Mesendoderm (in vitro differentiated cells): ENCODE measurements around the gene TMEM191B.
"Not testable (repeated sequence)": the region's sequence is repeated elsewhere in the genome, so short reads cannot be mapped to it uniquely, and the experiment has no call there.

ENCODE experiments used
- DNase-seq: peaks from one replicate; pipeline ENCODE4 v3.0.0; 2013
- H2AK5ac ChIP-seq: 2 replicates; pipeline ENCODE4 v1.6.1; 2013; ENCODE audit warnings: low read length, inconsistent platforms
- H2BK120ac ChIP-seq: 2 replicates; pipeline ENCODE4 v1.6.1; 2013; ENCODE audit warnings: low read depth, mild to moderate bottlenecking, low read length, moderate library complexity, mixed read lengths
- H2BK15ac ChIP-seq: replicated peaks from 2 replicates; pipeline ENCODE4 v1.6.1; 2013; ENCODE audit warnings: low read depth, mild to moderate bottlenecking, moderate library complexity
- H2BK5ac ChIP-seq: 2 replicates; pipeline ENCODE4 v1.6.1; 2013; ENCODE audit warnings: low read length, inconsistent platforms
- H3K18ac ChIP-seq: 2 replicates; pipeline ENCODE4 v1.6.1; 2013; ENCODE audit warnings: mild to moderate bottlenecking, low read length, mixed read lengths
- H3K23ac ChIP-seq: one replicate; pipeline ENCODE4 v1.6.1; 2013; ENCODE audit warnings: low read length
- H3K27ac ChIP-seq: 2 replicates; pipeline ENCODE4 v1.5.1; 2013; ENCODE audit warnings: low read depth, mild to moderate bottlenecking, inconsistent platforms, low read length, moderate library complexity
- H3K27me3 ChIP-seq: 2 replicates; pipeline ENCODE4 v1.6.1; 2013; ENCODE audit warnings: low read length, control low read depth, mild to moderate bottlenecking, inconsistent platforms; ENCODE audit not compliant: insufficient read depth, poor library complexity
- H3K36me3 ChIP-seq: 2 replicates; pipeline ENCODE4 v1.6.1; 2013; ENCODE audit warnings: low read length, inconsistent platforms; ENCODE audit not compliant: control insufficient read depth, insufficient read depth
- H3K4ac ChIP-seq: one replicate; pipeline ENCODE4 v1.6.1; 2013; ENCODE audit warnings: low read depth, mild to moderate bottlenecking, low read length, moderate library complexity
- H3K4me1 ChIP-seq: 2 replicates; pipeline ENCODE4 v1.6.1; 2013; ENCODE audit warnings: low read depth, low read length, inconsistent platforms; ENCODE audit not compliant: control insufficient read depth
- H3K4me2 ChIP-seq: 2 replicates; pipeline ENCODE4 v1.6.1; 2013; ENCODE audit warnings: low read length
- H3K4me3 ChIP-seq: 2 replicates; pipeline ENCODE4 v1.5.1; 2013; ENCODE audit warnings: mild to moderate bottlenecking, low read length
- H3K56ac ChIP-seq: one replicate; pipeline ENCODE4 v1.6.1; 2013; ENCODE audit warnings: low read length
- H3K79me1 ChIP-seq: 2 replicates; pipeline ENCODE4 v1.6.1; 2013; ENCODE audit warnings: low read length, inconsistent platforms
- H3K79me2 ChIP-seq: 2 replicates; pipeline ENCODE4 v1.6.1; 2013; ENCODE audit warnings: mild to moderate bottlenecking, low read length; ENCODE audit not compliant: control insufficient read depth, insufficient read depth
- H3K9ac ChIP-seq: 2 replicates; pipeline ENCODE4 v1.6.1; 2013; ENCODE audit warnings: low read length, inconsistent platforms
- H4K5ac ChIP-seq: one replicate; pipeline ENCODE4 v1.6.1; 2013; ENCODE audit warnings: low read length
- H4K8ac ChIP-seq: one replicate; pipeline ENCODE4 v1.6.1; 2013; ENCODE audit warnings: low read depth, mild to moderate bottlenecking, control low read depth, low read length, moderate library complexity
- WGBS: extraction: QIAGEN DNeasy Blood & Tissue Kit; methylation state at CpG from one replicate; pipeline ENCODE4 v1.1.7; 2013; ENCODE audit warnings: low lambda C conversion rate, missing lambda C conversion rate; ENCODE audit not compliant: insufficient coverage; ENCODE audit errors: extremely low coverage; 5-methylcytosine and 5-hydroxymethylcytosine counted together

Gene TMEM191B

GRCh38 chr22:18552839-18553597, 25.4 kb downstream of the TMEM191B start:
- H3K23ac ChIP-seq, H3K9ac ChIP-seq, H3K18ac ChIP-seq, H3K4me2 ChIP-seq, H2BK120ac ChIP-seq, H3K4me1 ChIP-seq, H3K79me2 ChIP-seq, H2BK5ac ChIP-seq, H3K4ac ChIP-seq, H3K27me3 ChIP-seq, H4K8ac ChIP-seq, H3K56ac ChIP-seq, DNase-seq, H3K36me3 ChIP-seq, H2BK15ac ChIP-seq, H3K4me3 ChIP-seq, H4K5ac ChIP-seq, H3K27ac ChIP-seq, H3K79me1 ChIP-seq, H2AK5ac ChIP-seq: not testable (repeated sequence)
- no CpG with 5 or more reads among the region's 19 CpGs for WGBS

GRCh38 chr22:18554280-18555256, 27.0 kb downstream of the TMEM191B start:
- H2BK5ac ChIP-seq, H3K27me3 ChIP-seq, H3K18ac ChIP-seq, H3K56ac ChIP-seq, H2AK5ac ChIP-seq, H4K5ac ChIP-seq, H3K79me1 ChIP-seq, H4K8ac ChIP-seq, H2BK15ac ChIP-seq, H3K4me3 ChIP-seq, H3K79me2 ChIP-seq, DNase-seq, H3K4me1 ChIP-seq, H2BK120ac ChIP-seq, H3K9ac ChIP-seq, H3K27ac ChIP-seq, H3K4me2 ChIP-seq, H3K36me3 ChIP-seq, H3K23ac ChIP-seq, H3K4ac ChIP-seq: not testable (repeated sequence)
- WGBS = no CpG with 5 or more reads among the region's 22 CpGs

GRCh38 chr22:18558516-18558915, 30.9 kb downstream of the TMEM191B start:
- H3K4ac ChIP-seq, H3K27ac ChIP-seq, H3K18ac ChIP-seq, H3K36me3 ChIP-seq, H3K9ac ChIP-seq, H2BK15ac ChIP-seq, H2BK5ac ChIP-seq, H3K4me3 ChIP-seq, H4K8ac ChIP-seq, H3K56ac ChIP-seq, H2AK5ac ChIP-seq, DNase-seq, H3K4me1 ChIP-seq, H4K5ac ChIP-seq, H3K79me1 ChIP-seq, H3K23ac ChIP-seq, H3K79me2 ChIP-seq, H3K4me2 ChIP-seq, H2BK120ac ChIP-seq, H3K27me3 ChIP-seq: not testable (repeated sequence)
- WGBS = no CpG with 5 or more reads among the region's 4 CpGs

- not testable (repeated sequence) for H3K27ac ChIP-seq, H3K18ac ChIP-seq, H4K8ac ChIP-seq, H2BK120ac ChIP-seq, H3K56ac ChIP-seq, H3K9ac ChIP-seq, H3K27me3 ChIP-seq, DNase-seq, H3K4me2 ChIP-seq, H2BK15ac ChIP-seq, H3K4ac ChIP-seq, H3K4me3 ChIP-seq, H4K5ac ChIP-seq, H2AK5ac ChIP-seq, H3K4me1 ChIP-seq, H2BK5ac ChIP-seq, H3K23ac ChIP-seq, H3K36me3 ChIP-seq, H3K79me1 ChIP-seq, H3K79me2 ChIP-seq
- no CpG with 5 or more reads among the region's 6 CpGs for WGBS
Measured at GRCh38 chr22:18558939-18559338, 31.3 kb downstream of the TMEM191B start.

- not testable (repeated sequence) for H3K9ac ChIP-seq, DNase-seq, H3K4ac ChIP-seq, H3K4me1 ChIP-seq, H3K79me2 ChIP-seq, H3K36me3 ChIP-seq, H3K4me2 ChIP-seq, H3K27me3 ChIP-seq, H2BK15ac ChIP-seq, H3K56ac ChIP-seq, H3K27ac ChIP-seq, H2BK5ac ChIP-seq, H3K23ac ChIP-seq, H3K18ac ChIP-seq, H3K79me1 ChIP-seq, H4K5ac ChIP-seq, H4K8ac ChIP-seq, H2BK120ac ChIP-seq, H3K4me3 ChIP-seq, H2AK5ac ChIP-seq
- WGBS = no CpG with 5 or more reads among the region's 16 CpGs
Measured at GRCh38 chr22:18560099-18560974, 32.7 kb downstream of the TMEM191B start.
